Neural cell (in vitro differentiated cells): ENCODE data around the gene C3orf62. TPM values are rescaled to one million over a fixed set of nuclear protein-coding genes. Genes with fewer than 3 reads are reported as not detected.

Source experiments
- H2AFZ ChIP-seq: fragments of 200-600, 300-800 bp; sonication (generic), shearing (Covaris generic); 2 replicates; pipeline ENCODE4 v1.6.0; 2014; ENCODE audit warnings: low read depth, mild to moderate bottlenecking, antibody characterized with exemption, low read length, moderate library complexity
- H3F3A ChIP-seq: fragments of 200-600 bp; shearing (Covaris generic); 2 replicates; pipeline ENCODE4 v1.6.1; 2016; ENCODE audit warnings: mild to moderate bottlenecking, moderate library complexity, mixed read lengths, antibody characterized with exemption, low read length; ENCODE audit not compliant: insufficient read depth, poor library complexity, severe bottlenecking
- H3K27ac ChIP-seq: fragments of 200-600, 300-800 bp; sonication (generic), shearing (Covaris generic); 2 replicates; pipeline ENCODE4 v1.5.1; 2014; ENCODE audit warnings: mild to moderate bottlenecking, low read length, moderate library complexity
- H3K27me3 ChIP-seq: fragments of 300-800, 200-600 bp; sonication (generic), shearing (Covaris generic); 2 replicates; pipeline ENCODE4 v1.6.0; 2014; ENCODE audit warnings: mild to moderate bottlenecking, low read depth, low read length, moderate library complexity; ENCODE audit not compliant: insufficient read depth
- H3K36me3 ChIP-seq: fragments of 300-800, 200-600 bp; sonication (generic), shearing (Covaris generic); 2 replicates; pipeline ENCODE4 v1.5.1; 2014; ENCODE audit warnings: mild to moderate bottlenecking, antibody characterized with exemption, low read length, moderate library complexity; ENCODE audit not compliant: insufficient read depth
- H3K4me2 ChIP-seq: fragments of 300-800, 200-600 bp; sonication (generic), shearing (Covaris generic); 2 replicates; pipeline ENCODE4 v1.6.0; 2014; ENCODE audit warnings: mild to moderate bottlenecking, low read length
- H3K4me3 ChIP-seq: fragments of 300-800, 200-600 bp; sonication (generic), shearing (Covaris generic); 2 replicates; pipeline ENCODE4 v1.5.1; 2014; ENCODE audit warnings: mild to moderate bottlenecking, low read length, moderate library complexity
- H3K79me2 ChIP-seq: fragments of 200-600 bp; shearing (Covaris generic); replicated peaks from 2 replicates; pipeline ENCODE4 v1.6.0; 2014; ENCODE audit warnings: mild to moderate bottlenecking, low read length, moderate library complexity; ENCODE audit not compliant: insufficient read depth
- H3K9ac ChIP-seq: fragments of 300-800, 200-600 bp; sonication (generic), shearing (Covaris generic); 2 replicates; pipeline ENCODE4 v1.6.1; 2016; ENCODE audit warnings: mild to moderate bottlenecking, low read length, mixed read lengths
- H3K9me2 ChIP-seq: fragments of 200-600 bp; shearing (Covaris generic); 2 replicates; pipeline ENCODE4 v1.6.1; 2016; ENCODE audit warnings: mild to moderate bottlenecking, low read length, mixed read lengths; ENCODE audit not compliant: insufficient read depth
- H3K9me3 ChIP-seq: fragments of 200-600, 300-800 bp; sonication (generic), shearing (Covaris generic); 2 replicates; pipeline ENCODE4 v1.6.1; 2016; ENCODE audit warnings: mild to moderate bottlenecking, mixed run types, low read length, moderate library complexity, mixed read lengths
- H4K20me1 ChIP-seq: fragments of 200-600 bp; shearing (Covaris generic); 2 replicates; pipeline ENCODE4 v1.6.1; 2016; ENCODE audit warnings: mild to moderate bottlenecking, mixed run types; ENCODE audit not compliant: insufficient read depth
- EP300 ChIP-seq: fragments of 450-650 bp; conservative IDR thresholded peaks from 2 replicates; pipeline ENCODE4 v1.6.1; 2014; ENCODE audit warnings: antibody characterized with exemption, mild to moderate bottlenecking, moderate library complexity; ENCODE audit not compliant: poor library complexity, severe bottlenecking
- EZH2 ChIP-seq: fragments of 200-600, 300-800 bp; shearing (Covaris generic), sonication (generic); IDR thresholded peaks from 2 replicates; pipeline ENCODE4 v1.6.1; 2014; ENCODE audit warnings: antibody characterized with exemption, low read length, borderline replicate concordance, mild to moderate bottlenecking; ENCODE audit not compliant: insufficient read depth, poor library complexity, severe bottlenecking
- MXI1 ChIP-seq: fragments of 450-650 bp; conservative IDR thresholded peaks from 2 replicates; pipeline ENCODE4 v1.6.1; 2014; ENCODE audit warnings: antibody characterized with exemption, mild to moderate bottlenecking; ENCODE audit not compliant: poor library complexity, severe bottlenecking
- POLR2AphosphoS5 ChIP-seq: IDR thresholded peaks from 2 replicates; pipeline ENCODE4 v1.6.1; 2012
- RAD21 ChIP-seq: fragments of 450-650 bp; conservative IDR thresholded peaks from 2 replicates; pipeline ENCODE4 v1.6.1; 2014; ENCODE audit warnings: antibody characterized with exemption, mild to moderate bottlenecking, moderate library complexity
- SMC3 ChIP-seq: fragments of 450-650 bp; conservative IDR thresholded peaks from 2 replicates; pipeline ENCODE4 v1.6.1; 2014; ENCODE audit warnings: antibody characterized with exemption, mild to moderate bottlenecking, moderate library complexity; ENCODE audit not compliant: poor library complexity
- TAF1 ChIP-seq: IDR thresholded peaks from 2 replicates; pipeline ENCODE4 v1.6.1; 2012; ENCODE audit warnings: low read depth
- polyA plus RNA-seq: library from polyadenylated mRNA; depleted of rRNA; stranded (reverse); fragments of >200 nt; gene quantifications from 2 replicates; pipeline ENCODE4 v1.2.3, GENCODE V29; 2014
- TF ChIP-seq, protein P1 (sequence below): fragments of 450-650 bp; IDR thresholded peaks from 2 replicates; pipeline ENCODE4 v1.5.1; 2014; ENCODE audit warnings: antibody characterized with exemption, mild to moderate bottlenecking, moderate library complexity; ENCODE audit not compliant: poor library complexity, severe bottlenecking
- TF ChIP-seq, protein P2 (sequence below): IDR thresholded peaks from 2 replicates; pipeline ENCODE4 v1.6.1; 2012; ENCODE audit warnings: borderline replicate concordance

C3orf62 gene
- polyA plus RNA-seq, 1 donor from 2014 or later: 15.6 TPM

DNA sequence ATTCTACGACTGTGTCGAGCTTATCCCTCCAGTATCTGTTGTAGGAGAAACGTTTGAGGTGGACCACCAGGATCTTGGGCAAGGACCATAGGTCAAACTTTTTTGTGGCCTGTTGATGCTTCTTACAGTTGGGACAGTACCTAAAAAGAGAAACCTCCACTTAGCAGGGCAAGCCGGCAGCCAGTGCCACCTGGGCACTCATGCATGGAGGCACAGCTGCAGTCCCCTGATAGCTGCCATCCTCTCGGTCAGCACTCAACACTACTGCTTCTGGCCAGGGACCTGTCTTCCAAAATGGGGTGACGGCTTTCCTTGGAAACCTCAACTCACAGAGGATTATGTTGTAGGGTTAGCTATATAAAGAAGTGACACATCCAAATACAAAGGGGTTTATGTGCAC, 7.0 kb upstream of the C3orf62 start:
- Histone ChIP-seq H3F3A (no peaks in the 10 kb centered on the region), H3K27me3 (no peaks in the 10 kb centered on the region), H2AFZ (no peak overlapping the region), H3K9me2 (no peaks in the 10 kb centered on the region), H3K27ac (no peak overlapping the region), H4K20me1 (no peaks in the 10 kb centered on the region), H3K4me3 (no peak overlapping the region), H3K4me2 (no peak overlapping the region), H3K79me2 (no peaks in the 10 kb centered on the region), H3K9ac (no peak overlapping the region), H3K36me3 (no peaks in the 10 kb centered on the region), H3K9me3 (no peaks in the 10 kb centered on the region)
- TF ChIP-seq, protein P1, sequence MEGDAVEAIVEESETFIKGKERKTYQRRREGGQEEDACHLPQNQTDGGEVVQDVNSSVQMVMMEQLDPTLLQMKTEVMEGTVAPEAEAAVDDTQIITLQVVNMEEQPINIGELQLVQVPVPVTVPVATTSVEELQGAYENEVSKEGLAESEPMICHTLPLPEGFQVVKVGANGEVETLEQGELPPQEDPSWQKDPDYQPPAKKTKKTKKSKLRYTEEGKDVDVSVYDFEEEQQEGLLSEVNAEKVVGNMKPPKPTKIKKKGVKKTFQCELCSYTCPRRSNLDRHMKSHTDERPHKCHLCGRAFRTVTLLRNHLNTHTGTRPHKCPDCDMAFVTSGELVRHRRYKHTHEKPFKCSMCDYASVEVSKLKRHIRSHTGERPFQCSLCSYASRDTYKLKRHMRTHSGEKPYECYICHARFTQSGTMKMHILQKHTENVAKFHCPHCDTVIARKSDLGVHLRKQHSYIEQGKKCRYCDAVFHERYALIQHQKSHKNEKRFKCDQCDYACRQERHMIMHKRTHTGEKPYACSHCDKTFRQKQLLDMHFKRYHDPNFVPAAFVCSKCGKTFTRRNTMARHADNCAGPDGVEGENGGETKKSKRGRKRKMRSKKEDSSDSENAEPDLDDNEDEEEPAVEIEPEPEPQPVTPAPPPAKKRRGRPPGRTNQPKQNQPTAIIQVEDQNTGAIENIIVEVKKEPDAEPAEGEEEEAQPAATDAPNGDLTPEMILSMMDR: no peak
- no peak for TF ChIP-seq TAF1
- no peak for TF ChIP-seq MXI1
- no peak for TF ChIP-seq EP300
- TF ChIP-seq RAD21: no peak
- no peak for TF ChIP-seq EZH2
- TF ChIP-seq POLR2AphosphoS5: no peak
- TF ChIP-seq SMC3: no peak
- TF ChIP-seq, protein P2, sequence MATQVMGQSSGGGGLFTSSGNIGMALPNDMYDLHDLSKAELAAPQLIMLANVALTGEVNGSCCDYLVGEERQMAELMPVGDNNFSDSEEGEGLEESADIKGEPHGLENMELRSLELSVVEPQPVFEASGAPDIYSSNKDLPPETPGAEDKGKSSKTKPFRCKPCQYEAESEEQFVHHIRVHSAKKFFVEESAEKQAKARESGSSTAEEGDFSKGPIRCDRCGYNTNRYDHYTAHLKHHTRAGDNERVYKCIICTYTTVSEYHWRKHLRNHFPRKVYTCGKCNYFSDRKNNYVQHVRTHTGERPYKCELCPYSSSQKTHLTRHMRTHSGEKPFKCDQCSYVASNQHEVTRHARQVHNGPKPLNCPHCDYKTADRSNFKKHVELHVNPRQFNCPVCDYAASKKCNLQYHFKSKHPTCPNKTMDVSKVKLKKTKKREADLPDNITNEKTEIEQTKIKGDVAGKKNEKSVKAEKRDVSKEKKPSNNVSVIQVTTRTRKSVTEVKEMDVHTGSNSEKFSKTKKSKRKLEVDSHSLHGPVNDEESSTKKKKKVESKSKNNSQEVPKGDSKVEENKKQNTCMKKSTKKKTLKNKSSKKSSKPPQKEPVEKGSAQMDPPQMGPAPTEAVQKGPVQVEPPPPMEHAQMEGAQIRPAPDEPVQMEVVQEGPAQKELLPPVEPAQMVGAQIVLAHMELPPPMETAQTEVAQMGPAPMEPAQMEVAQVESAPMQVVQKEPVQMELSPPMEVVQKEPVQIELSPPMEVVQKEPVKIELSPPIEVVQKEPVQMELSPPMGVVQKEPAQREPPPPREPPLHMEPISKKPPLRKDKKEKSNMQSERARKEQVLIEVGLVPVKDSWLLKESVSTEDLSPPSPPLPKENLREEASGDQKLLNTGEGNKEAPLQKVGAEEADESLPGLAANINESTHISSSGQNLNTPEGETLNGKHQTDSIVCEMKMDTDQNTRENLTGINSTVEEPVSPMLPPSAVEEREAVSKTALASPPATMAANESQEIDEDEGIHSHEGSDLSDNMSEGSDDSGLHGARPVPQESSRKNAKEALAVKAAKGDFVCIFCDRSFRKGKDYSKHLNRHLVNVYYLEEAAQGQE: no peak

DNA sequence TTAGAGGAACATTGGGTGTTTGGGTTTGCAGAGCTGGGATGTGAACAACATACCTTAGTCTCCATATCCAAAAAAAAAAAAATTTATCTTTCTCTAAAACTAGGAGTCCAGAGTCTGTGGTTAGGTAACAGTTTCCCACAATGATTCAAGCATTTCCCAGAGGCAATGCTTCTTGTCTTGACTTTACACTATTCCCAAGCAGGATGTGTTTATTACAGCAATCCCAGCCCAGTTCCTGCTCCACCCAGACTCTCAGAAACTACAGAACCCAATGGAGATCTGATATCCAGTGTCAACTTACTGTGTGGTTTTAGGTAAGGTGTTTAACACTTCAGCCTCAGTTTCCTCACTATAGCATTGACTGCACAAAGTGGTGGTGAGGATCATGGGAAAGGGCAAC, 2.3 kb upstream of the C3orf62 start:
- Histone ChIP-seq H3K36me3 (no peaks in the 10 kb centered on the region), H3K9me3 (no peaks in the 10 kb centered on the region), H3K9ac (no peak overlapping the region), H3F3A (no peaks in the 10 kb centered on the region), H2AFZ (no peak overlapping the region), H3K79me2 (no peaks in the 10 kb centered on the region), H4K20me1 (no peaks in the 10 kb centered on the region), H3K27me3 (no peaks in the 10 kb centered on the region), H3K9me2 (no peaks in the 10 kb centered on the region), H3K4me2 (no peak overlapping the region), H3K27ac (no peak overlapping the region), H3K4me3 (no peak overlapping the region)
- no peak for TF ChIP-seq RAD21
- TF ChIP-seq, protein P2: no peak
- no peak for TF ChIP-seq EZH2
- TF ChIP-seq EP300: no peak
- TF ChIP-seq MXI1: no peak
- TF ChIP-seq, protein P1: no peak
- no peak for TF ChIP-seq TAF1
- no peak for TF ChIP-seq POLR2AphosphoS5
- no peak for TF ChIP-seq SMC3
